ENCODE results near the gene ACOD1.
A peak's percentile ranks its signal among the peaks of the same experiment; 100 is the strongest.
"Not testable (repeated sequence)": the region's sequence is repeated elsewhere in the genome, so short reads cannot be mapped to it uniquely, and the experiment has no call there.

ACOD1 gene

GRCh38 chr13:76954538-76954937, 6.2 kb downstream of the ACOD1 start:
- no peak for DNase-seq

- no peak for DNase-seq
These were observed 6.9 kb downstream of the ACOD1 start for GRCh38 chr13:76955193-76955592.

GRCh38 chr13:76955661-76956060, 7.3 kb downstream of the ACOD1 start:
- no peak for DNase-seq

- no peak for DNase-seq
These were observed 10.6 kb downstream of the ACOD1 start for GRCh38 chr13:76958841-76959432.

- not testable (repeated sequence) for DNase-seq
These were observed 11.4 kb downstream of the ACOD1 start for GRCh38 chr13:76959734-76960133.

GRCh38 chr13:76965759-76966421, 17.6 kb downstream of the ACOD1 start:
- no peak for DNase-seq

GRCh38 chr13:76967031-76967430, 18.7 kb downstream of the ACOD1 start:
- DNase-seq, result no peak

GRCh38 chr13:76968041-76968440, 19.7 kb downstream of the ACOD1 start:
- no peak for DNase-seq

GRCh38 chr13:76969488-76970365, 21.4 kb downstream of the ACOD1 start:
- no peak for DNase-seq

GRCh38 chr13:76971215-76971614, 22.9 kb downstream of the ACOD1 start:
- no peak for DNase-seq

GRCh38 chr13:76971851-76972829, 23.8 kb downstream of the ACOD1 start:
- DNase-seq, result no peak

- DNase-seq, result no peak
These were observed 25.8 kb downstream of the ACOD1 start for GRCh38 chr13:76973920-76974617.

- DNase-seq, result no peak
These were observed 26.3 kb downstream of the ACOD1 start for GRCh38 chr13:76974618-76974975.

GRCh38 chr13:76975863-76976262, 27.6 kb downstream of the ACOD1 start:
- no peak for DNase-seq

GRCh38 chr13:76976490-76976889, 28.2 kb downstream of the ACOD1 start:
- no peak for DNase-seq

GRCh38 chr13:76976929-76977328, 28.6 kb downstream of the ACOD1 start:
- DNase-seq, result no peak

GRCh38 chr13:76980075-76980718, 31.9 kb downstream of the ACOD1 start:
- DNase-seq, result peak; percentile 94

- no peak for DNase-seq
These were observed 33.8 kb downstream of the ACOD1 start for GRCh38 chr13:76982061-76982460.

- DNase-seq, result no peak
These were observed 35.4 kb downstream of the ACOD1 start for GRCh38 chr13:76983676-76984075.

GRCh38 chr13:76991432-76991795, 43.1 kb downstream of the ACOD1 start:
- peak; percentile 80 to 82 for DNase-seq

- DNase-seq, result peak; percentile 91 to 95
These were observed 43.7 kb downstream of the ACOD1 start, which contains the start of gene CLN5 for GRCh38 chr13:76991796-76992547. Gene CLN5 (plus strand): TSS chr13:76992081. CDS start chr13:76992099, 18 bp downstream.
